Activated T-cell treated with anti-CD3 and anti-CD28 coated beads for 48 hours (primary cell): ENCODE data around the gene EIF4G3.
"Not testable (repeated sequence)": the region's sequence is repeated elsewhere in the genome, so short reads cannot be mapped to it uniquely, and the experiment has no call there.

Experiments
- DNase-seq: peaks from one replicate; pipeline ENCODE4 v3.0.0-alpha.2; 2020; ENCODE audit warnings: low read depth

The EIF4G3 gene, protein sequence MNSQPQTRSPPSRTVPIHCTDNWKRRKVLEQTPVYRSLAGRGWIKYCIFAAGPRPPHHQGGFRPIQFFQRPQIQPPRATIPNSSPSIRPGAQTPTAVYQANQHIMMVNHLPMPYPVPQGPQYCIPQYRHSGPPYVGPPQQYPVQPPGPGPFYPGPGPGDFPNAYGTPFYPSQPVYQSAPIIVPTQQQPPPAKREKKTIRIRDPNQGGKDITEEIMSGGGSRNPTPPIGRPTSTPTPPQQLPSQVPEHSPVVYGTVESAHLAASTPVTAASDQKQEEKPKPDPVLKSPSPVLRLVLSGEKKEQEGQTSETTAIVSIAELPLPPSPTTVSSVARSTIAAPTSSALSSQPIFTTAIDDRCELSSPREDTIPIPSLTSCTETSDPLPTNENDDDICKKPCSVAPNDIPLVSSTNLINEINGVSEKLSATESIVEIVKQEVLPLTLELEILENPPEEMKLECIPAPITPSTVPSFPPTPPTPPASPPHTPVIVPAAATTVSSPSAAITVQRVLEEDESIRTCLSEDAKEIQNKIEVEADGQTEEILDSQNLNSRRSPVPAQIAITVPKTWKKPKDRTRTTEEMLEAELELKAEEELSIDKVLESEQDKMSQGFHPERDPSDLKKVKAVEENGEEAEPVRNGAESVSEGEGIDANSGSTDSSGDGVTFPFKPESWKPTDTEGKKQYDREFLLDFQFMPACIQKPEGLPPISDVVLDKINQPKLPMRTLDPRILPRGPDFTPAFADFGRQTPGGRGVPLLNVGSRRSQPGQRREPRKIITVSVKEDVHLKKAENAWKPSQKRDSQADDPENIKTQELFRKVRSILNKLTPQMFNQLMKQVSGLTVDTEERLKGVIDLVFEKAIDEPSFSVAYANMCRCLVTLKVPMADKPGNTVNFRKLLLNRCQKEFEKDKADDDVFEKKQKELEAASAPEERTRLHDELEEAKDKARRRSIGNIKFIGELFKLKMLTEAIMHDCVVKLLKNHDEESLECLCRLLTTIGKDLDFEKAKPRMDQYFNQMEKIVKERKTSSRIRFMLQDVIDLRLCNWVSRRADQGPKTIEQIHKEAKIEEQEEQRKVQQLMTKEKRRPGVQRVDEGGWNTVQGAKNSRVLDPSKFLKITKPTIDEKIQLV (N-terminal part only)

DNA sequence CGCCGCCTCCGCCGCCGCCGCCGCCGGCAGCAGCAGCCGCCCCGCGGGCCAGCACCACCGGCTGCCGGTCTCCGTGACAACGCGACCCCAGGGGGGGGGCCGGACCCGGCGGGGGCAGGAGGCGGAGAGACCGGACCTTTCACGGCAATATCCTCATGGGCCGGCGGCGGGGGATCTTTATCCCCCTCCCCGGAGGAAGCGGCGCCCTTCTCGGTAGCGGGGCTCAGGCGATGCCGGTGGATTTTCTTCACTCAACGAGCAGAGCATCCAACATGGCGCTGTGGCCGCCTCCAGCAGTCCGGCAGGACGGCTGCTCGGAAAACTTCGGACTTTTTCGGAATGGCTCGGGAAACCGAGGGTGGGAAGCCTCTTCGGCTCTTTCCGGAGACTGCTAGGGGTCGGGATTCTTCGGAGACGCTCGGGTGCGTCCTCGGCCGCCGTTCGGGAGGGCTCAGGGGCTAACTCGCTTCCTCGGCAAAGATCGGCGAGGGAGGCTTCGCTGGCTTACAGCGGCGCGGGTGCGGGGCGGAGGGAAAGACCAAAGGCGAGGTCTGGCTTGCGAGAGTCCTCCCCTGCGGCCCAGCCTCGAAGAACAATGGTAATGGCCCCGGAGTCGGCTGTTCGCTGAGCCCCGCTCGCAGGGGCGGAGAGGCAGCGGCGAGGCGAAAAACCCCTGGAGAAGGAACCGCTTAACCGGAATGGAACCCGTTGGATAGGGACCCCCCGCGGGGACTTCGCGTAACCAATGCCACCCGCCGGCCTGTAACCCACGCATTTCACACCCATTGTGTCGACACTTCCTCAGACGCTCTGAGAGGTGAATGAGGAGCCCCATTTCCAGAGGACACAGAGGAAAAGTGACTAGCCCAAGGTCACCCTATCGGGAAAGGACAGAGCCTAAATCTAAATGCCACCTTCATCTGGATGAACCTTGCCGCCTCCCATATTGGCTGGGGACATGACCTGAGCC, at the start of gene EIF4G3:
Gene EIF4G3 (minus strand): TSS at position 312 of the 970 bp plus-strand sequence. CDS start 174,155 bp downstream, outside the sequence.
- peak; percentile 99 for DNase-seq

DNA sequence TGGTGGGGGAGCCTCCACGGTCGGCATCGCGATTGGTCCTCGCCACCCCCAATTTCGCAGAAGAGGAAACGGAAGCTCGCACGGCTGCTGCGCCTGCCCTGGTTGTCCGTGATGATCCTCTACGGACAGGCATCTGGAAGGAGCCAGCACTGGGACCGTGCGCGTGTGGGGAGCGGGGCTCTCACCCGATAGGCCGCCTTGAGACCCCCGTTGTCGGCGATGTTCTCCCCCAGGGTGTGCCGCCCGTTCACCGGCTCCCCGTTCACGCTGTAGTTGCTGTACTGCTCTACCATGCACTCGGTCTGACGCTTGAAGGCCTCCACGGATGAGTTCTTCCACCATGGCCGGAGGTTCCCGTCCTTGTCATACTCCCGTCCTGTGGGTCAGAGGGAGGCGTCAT, 48.4 kb upstream of the EIF4G3 start:
- no peak for DNase-seq

DNA sequence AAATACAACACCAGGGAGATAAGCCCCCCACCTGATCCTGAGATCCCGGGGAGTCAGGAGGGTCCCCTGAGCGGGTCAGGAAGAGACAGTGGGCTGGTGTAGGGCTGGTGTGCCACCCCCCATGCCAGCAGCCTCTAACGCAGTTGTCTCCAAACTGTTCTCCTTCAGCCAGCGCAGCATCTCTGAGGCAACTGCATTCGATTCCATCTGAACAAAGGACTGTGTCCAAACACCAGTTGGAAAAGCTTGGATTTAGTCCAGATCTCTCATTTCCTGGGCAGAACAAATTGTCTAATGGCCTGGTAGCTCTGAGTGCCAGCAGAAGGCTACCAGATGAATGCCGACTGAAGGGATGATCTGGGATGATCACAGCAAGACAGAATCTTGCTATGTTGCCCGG, 44.1 kb upstream of the EIF4G3 start:
- DNase-seq: no peak

DNA sequence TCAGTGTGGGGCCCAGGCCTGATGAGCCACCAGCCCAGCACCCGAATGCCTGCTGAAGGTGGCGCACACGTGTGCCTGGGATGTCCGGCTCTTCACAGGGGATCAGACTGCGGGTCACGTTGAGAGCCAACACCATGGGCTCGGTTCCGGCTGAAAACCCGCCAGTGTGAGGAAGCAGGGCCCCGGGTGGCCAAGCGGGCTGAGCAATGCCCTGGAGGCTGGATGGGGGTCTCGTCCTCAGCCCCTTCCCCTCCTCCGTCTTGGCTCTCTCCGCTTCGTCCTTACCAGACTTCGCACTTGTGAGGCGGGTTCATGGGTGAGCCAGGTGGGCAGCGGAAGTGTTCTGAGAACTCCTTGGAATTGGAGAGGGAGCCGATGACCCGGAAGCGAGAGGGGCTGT, 43.0 kb upstream of the EIF4G3 start:
- no peak for DNase-seq

DNA sequence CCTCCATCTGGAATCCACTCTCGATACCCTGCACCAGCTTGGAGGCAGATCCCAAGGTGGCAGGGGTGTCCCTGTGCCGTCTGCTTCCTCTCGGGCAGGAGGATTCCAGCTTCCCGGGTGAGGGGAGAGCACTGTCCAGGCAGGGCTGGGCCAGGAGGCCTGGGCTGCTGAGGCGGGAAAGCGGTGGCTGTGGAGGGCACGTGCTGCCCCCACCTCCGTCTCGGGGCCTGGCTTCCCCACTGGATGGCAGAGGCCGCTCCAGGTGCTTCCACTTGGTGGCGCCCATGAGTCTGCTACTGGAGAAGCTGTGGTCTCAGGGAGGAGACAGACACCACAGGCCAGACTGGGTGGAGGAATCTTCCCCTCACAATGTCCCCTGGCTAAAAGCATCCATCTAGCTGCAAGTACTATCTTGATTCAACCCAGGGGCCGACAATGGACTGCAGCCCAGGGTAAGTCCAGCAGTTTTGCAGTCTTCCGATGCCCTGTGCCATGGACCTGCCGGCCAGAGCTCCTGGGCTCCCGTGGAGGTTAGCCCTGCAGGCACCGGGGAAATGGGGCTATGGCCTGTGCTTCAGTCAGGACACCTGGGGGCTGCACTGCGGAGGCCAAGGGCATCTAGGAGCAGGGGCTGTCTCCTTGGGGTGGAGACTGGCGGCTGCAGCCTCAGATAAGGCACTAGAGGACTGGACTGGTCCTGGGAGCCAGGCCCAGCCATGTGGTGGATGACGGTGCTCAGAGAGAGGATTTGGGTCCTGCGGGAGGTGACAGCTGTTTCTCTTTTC, 41.3 kb upstream of the EIF4G3 start:
- peak; percentile 46 for DNase-seq

DNA sequence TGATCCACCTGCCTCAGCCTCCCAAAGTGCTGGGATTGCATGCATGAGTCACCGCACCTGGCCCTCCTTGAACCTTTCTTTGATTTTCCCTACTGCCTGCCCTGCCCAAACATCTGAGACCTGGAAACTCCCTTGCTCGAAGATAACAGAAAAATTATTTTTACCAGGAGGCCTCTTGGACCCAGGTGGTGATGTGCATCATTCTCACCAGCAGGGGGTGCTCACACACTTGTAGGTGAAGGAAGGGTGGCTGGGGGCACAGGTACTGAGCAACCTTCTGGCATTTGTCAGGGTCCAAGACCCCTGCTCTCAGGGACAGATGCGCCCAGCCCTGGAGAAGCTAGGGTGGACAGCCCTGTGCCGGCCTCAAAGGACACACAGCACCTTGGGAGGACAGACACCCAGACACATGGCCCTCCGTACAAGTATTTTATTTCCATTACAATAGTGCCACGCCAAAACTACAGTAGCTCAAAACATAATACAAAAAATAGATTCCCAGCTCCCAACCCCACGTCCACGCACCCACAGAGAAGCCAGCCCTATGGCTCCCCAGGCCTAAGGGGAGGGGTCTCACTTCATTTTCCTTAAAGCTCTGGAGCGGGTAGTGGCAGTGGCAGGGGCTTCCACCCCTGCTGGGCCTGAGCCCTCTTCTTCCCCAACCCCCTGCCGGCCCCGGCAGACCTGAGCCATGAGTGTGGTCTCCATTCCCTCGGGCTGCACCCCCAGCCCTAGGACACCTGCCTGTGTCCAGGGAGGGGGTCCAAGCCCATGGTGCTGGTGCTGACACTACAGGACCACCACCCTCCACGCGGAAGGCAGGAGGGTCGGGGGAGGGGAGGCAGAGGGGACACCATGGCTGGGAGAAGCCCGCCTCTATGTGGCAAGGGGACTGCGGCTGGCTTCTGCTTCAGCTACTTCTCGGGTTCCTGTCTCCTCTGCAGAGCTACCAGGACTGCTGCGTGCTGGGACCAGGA, 40.4 kb upstream of the EIF4G3 start:
- peak; percentile 63 for DNase-seq

DNA sequence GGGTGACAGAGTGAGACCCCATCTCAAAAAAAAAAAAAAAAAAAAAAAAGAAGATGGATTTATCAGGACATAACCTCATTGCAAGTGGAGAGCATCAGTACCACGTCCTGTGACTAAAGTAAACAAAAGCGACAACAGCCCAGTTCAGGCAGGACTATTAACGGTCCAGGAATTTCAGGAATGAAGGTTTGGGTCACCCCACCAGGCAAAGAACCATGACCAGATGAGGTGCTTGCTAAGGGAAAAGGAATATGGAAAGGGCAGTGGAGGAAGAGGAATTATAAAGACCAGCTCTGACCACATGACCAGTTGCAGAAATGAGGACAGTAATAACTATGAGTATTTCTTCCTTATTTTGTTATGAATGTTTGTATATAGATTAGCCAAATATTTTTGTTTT, 35.4 kb upstream of the EIF4G3 start:
- no peak for DNase-seq

DNA sequence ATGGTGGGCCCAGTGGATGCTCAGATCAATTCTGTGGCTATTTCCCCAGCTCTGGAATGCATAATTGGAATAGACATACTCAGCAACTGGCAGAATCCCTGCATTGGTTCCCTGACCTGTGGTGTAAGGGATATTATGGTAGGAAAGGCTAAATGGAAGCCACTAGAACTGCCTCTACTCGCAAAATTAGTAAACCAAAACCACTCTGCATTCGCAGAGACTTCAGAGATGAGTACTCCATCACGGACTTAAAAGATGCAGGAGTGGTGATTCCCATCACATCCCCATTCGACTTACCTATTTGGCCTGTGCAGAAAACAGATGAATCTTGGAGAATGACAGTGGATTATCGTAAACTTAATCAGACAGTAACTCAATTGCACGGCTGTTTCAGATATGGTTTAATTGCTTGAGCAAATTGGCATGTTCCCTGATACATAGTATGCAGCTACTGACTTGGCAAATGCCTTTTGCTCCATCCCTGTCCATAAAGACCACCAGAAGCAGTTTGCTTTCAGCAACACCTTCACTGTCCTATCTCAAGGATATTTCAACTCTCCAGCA, 31.5 kb upstream of the EIF4G3 start:
- not testable (repeated sequence) for DNase-seq

DNA sequence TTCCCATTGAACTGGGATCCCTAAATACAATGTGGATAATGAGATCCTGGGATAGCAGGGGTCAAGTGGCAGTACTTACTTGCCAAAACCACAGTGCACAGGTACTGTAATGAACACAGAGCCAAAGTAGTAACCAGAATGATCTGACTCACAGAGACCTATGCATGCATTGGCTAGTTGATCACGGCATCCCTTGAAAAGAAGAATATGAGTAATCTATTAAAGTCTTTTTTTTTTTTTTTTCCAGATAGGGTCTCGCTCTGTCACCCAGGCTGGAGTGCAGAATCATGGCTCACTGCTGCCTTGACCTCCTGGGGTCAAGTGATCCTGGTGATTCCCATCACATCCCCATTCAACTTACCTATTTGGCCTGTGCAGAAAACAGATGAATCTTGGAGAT, 29.4 kb upstream of the EIF4G3 start:
- DNase-seq: no peak

DNA sequence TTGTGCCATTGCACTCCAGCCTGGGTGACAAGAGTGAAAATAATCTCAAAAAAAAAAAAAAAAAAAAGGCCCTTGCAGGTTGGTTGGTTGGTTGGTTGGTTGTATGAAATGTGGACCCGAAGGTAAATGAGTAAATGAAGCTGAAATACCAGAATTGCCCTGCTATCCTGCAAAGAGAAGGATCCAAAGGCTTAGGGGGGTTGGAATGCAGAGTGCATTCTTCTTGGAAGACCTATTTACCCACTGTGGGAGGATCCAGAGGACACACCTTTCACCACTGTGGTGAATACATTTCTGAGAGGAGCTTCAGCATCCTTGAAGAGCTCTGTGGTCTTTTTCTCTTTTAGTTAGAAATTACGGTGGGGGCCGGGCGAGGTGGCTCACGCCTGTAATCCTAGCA, 28.7 kb upstream of the EIF4G3 start:
- no peak for DNase-seq

DNA sequence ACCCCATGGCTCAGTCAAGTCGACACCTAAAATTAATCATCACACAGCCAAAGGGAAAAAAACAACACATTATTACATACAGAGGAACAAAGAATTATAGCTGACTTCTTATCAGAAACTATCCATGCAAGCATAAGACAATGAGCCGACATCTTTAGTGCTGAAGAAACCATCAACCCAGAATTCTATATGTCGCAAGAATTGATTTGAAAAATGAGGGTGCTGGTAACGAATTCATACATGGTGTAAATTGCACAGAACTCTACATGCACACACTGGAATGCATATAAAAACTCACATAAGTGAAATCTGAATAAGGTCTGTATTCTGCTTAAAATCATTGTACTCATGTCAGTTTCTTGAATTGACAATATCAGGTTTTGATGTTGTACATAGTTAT, 25.0 kb upstream of the EIF4G3 start:
- DNase-seq: no peak

DNA sequence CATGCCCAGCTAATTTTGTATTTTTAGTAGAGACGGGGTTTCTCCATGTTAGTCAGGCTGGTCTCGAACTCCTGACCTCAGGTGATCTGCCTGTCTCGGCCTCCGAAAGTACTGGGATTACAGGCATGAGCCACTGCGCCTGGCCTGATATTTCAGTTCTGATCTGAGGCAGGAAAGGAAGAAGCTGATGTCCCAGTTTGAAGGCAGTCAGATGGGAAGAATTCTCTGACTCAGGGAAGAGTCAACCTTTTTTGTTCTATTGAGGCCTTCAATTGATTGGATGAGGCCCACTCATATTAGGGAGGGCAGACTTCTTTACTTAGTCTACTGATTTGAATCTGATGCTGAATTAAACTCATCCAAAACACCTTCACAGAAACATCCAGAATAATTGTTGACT, 24.5 kb upstream of the EIF4G3 start:
- not testable (repeated sequence) for DNase-seq

DNA sequence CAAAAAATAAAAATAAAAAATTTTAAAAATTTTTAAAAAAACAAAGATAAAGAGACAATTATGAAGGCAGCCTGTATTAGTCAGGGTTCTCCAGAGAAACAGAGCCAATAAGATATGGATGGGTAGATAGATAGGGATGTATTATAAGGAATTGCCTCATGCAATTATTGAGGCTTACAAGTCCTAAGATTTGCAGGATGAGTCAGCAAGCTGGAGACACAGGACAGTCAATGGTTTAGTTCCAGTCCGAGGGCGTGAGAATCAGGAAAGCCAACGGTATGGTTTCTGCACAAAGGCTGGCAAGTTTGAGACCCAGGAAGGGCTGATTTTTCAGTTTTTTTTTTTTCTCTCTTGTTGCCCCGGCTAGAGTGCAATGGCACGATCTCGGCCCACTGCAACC, 24.1 kb upstream of the EIF4G3 start:
- DNase-seq: no peak

DNA sequence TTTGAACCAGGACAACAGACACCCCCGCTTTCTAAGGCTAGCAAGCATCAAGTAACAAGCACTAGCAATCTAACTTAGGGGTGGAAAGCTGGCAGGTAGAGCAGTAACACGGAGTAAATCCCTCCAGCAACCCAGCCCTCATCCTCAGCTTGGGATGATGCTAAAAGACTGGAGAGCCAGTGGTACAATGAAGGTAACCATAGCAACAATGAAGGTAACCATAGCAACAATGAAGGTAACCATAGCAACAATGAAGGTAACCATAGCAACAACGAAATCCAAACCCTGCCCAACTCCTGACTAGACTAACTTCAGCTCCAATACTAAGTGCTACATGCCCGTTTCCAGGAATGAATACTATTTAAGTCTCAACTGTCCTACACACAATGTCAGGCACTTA, 22.2 kb upstream of the EIF4G3 start:
- no peak for DNase-seq

DNA sequence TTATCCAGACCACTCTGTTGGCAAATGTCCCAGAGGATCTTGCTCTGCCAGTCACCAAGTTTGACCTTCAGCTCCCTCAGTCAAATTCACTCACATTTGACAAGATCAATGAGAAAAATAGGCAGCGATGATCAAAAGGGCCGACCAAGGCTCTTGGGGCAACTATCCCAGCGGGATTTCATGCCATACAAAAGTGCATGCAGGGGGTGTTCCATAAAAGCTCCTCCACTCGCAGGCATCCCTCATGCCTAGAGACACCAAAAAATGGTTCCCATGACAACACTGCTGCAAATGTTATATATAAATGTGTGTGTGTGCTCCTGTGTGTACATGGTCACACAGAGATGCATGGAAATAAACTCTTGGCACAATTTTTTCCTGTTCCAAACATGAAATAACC, 16.2 kb upstream of the EIF4G3 start:
- no peak for DNase-seq

DNA sequence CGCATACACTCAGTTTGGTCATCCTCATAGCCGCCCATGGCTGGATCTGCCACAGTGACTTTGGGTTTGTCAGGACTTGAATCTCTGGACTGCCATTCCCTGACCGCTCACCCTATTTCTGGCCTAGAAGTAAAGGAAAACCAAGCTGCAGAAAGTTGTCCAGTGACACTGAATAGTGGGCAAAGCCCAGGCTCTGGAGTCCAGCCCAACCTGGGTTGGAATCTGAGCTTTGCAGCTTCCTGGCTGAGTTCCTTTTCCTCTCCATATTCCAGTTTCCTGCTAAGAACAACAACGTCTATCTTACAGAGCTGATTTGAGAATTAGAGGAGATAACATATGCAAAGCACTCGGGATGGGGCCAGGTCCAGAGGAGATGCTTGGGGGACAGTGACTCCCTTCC, 15.6 kb upstream of the EIF4G3 start:
- no peak for DNase-seq

DNA sequence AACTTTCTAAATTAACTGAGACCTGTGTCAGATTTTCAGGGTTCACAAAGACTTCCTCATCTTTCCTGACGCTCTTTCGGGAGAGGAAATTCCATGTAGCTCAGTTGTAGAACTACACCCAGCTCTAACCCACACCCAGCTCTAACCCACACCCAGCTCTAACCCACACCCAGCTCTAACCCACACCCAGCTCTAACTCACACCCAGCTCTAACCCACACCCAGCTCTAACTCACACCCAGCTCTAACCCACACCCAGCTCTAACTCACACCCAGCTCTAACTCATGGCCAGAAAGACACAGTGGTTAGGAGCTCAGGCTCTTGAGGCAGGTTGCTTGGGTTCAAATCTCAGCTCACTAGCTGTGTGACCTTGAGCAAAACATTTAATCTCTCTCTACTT, 14.1 kb upstream of the EIF4G3 start:
- DNase-seq: not testable (repeated sequence)

DNA sequence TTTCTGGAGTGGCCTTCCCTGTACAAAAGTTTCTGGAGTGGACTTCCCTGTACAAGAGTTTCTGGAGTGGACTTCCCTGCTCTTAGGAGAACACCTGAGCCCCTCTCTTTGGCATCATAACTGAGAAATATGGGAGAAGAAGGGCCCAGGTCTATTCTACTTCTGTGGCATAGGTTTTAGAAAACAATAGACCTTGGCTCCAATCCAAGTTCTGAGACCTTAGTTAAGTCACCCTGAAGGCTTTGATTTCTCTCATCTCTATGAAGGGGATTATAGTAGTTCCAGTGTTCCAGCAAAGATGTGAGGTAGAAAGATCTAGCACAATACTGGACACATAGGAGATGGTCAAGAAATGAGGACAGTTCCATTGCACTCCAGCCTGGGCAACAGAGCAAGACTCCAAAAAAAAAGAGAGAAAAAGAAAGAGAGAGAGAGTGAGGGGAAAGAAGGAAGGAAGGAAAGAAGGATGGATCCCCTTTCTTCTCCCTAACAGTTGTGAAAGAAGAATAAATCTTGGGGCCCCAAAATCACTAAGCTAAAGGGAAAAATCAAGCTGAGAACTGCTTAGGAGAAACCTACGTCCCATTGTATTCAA, 13.3 kb upstream of the EIF4G3 start:
- DNase-seq: no peak

DNA sequence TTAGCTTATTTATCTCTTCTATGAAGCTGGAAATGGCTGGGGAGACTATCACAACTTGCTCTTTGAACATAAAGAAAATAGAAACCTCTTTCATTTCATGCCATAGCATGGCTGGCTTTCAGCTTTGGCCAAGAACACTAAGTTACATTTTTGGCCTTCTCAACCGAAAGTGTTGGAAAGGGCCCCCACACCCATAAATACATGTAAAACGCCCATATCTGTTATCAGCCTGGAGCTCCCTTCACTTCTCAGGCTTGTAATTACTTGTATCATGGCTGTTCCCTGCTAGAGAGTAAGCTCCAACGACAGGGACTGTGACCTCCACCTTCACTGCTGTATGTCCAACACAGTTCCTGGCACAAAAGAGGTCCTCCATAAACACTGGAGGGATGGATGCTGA, 12.7 kb upstream of the EIF4G3 start:
- DNase-seq: no peak
